ENCODE results near the gene CEBPZOS. TPM values are rescaled to one million over a fixed set of nuclear protein-coding genes. Genes with fewer than 3 reads are reported as not detected.
A peak's percentile ranks its signal among the peaks of the same experiment; 100 is the strongest.
"Not testable (repeated sequence)": the region's sequence is repeated elsewhere in the genome, so short reads cannot be mapped to it uniquely, and the experiment has no call there.

The CEBPZOS gene
- total RNA-seq, 1 experiment from 2014 or later = 1.5 TPM

- H3K18ac ChIP-seq (ENCODE audit: insufficient read length, low read depth, low read length) = no peak overlapping the region
- Mint-ChIP-seq H3K27ac (peak overlapping the region in 2 of 3 experiments; percentile 82 to 99; a peak in 4 of 7 replicates), H3K4me3 (no peak overlapping the region), H3K4me1 (peaks cover 61% of the 10 kb centered on the region in 2 experiments), H3K9me3 (peaks cover 32 to 37% of the 10 kb centered on the region in 2 experiments), H3K27me3 (ENCODE audit: low read depth) (no peaks in the 10 kb centered on the region), H3K36me3 (ENCODE audit: insufficient read depth in 1 of 3, low read depth in 3 of 3) (peaks cover 67 to 78% (median 74%) of the 10 kb centered on the region in 3 experiments)
- H3K79me2 ChIP-seq (ENCODE audit: insufficient read depth, low read length) = no peaks in the 10 kb centered on the region; the same call in 1 of the 2 replicates
- WGBS (ENCODE audit: extremely low coverage, insufficient read length, low lambda C conversion rate) = no CpG with 5 or more reads among the region's 2 CpGs
- no peak overlapping the region for H3K9ac ChIP-seq (ENCODE audit: extremely low read depth, insufficient read length, low read length)
- no peak overlapping the region for H4K5ac ChIP-seq (ENCODE audit: insufficient read length, low read depth, low read length)
- DNase-seq = no peak
- H3K27ac ChIP-seq (ENCODE audit: insufficient read length, low read depth, low read length) = no peak overlapping the region
- no peak overlapping the region for H2AFZ ChIP-seq (ENCODE audit: low read length)
- H2BK5ac ChIP-seq (ENCODE audit: insufficient read length, low read length) = no peak overlapping the region
- no peak overlapping the region for H2BK20ac ChIP-seq (ENCODE audit: low read depth, low read length, poor library complexity, severe bottlenecking)
- H3K56ac ChIP-seq (ENCODE audit: insufficient read length, low read depth, low read length) = no peak overlapping the region
- no peak overlapping the region for H2BK12ac ChIP-seq (ENCODE audit: insufficient read length, low read depth, low read length)
- no peak overlapping the region for H3K23ac ChIP-seq (ENCODE audit: insufficient read length, low read depth, low read length)
- TF ChIP-seq CTCF (conservative IDR thresholded peaks at IDR 0.05) = no peak
- no peaks in the 10 kb centered on the region for H3K79me1 ChIP-seq (ENCODE audit: insufficient read depth, low read depth, low read length, poor library complexity, severe bottlenecking)
- H2BK15ac ChIP-seq (ENCODE audit: low read depth, low read length) = no peak overlapping the region
- no peak overlapping the region for H3T11ph ChIP-seq (ENCODE audit: low read length)
- no peak overlapping the region for H3K14ac ChIP-seq (ENCODE audit: insufficient read depth, low read length)
- H3K4me2 ChIP-seq (ENCODE audit: insufficient read depth, insufficient read length, low read length) = no peak overlapping the region
- H3K27me3 ChIP-seq (ENCODE audit: insufficient read depth, low read length) = no peaks in the 10 kb centered on the region
- H2BK120ac ChIP-seq (ENCODE audit: low read depth, low read length, poor library complexity, severe bottlenecking) = no peak overlapping the region
- H4K91ac ChIP-seq (ENCODE audit: insufficient read length, low read depth, low read length) = no peak overlapping the region
- H3K4me1 ChIP-seq (ENCODE audit: insufficient read depth, low read length) = peaks cover 2% of the 10 kb centered on the region; the same call in 1 of the 2 replicates
- no peaks in the 10 kb centered on the region for H4K20me1 ChIP-seq (ENCODE audit: control insufficient read depth, insufficient read depth, insufficient read length)
- no peak overlapping the region for H2AK5ac ChIP-seq (ENCODE audit: insufficient read length, low read length)
- H4K8ac ChIP-seq (replicated peaks; ENCODE audit: insufficient read length, low read depth, low read length) = no peak overlapping the region
- H3K9me3 ChIP-seq (ENCODE audit: control insufficient read depth, low read depth, low read length) = peaks cover 6% of the 10 kb centered on the region
- H3K4ac ChIP-seq (ENCODE audit: low read depth, low read length) = no peak overlapping the region
- H3K23me2 ChIP-seq (ENCODE audit: insufficient read length, low read depth, low read length, poor library complexity, severe bottlenecking) = no peaks in the 10 kb centered on the region
Observed at GRCh38 chr2:37203708-37204107, 7.4 kb downstream of the CEBPZOS start.

GRCh38 chr2:37205071-37205661 lies 8.9 kb downstream of the CEBPZOS start:
- H2BK120ac ChIP-seq (ENCODE audit: low read depth, low read length, poor library complexity, severe bottlenecking); H2AK5ac ChIP-seq (ENCODE audit: insufficient read length, low read length); H3K56ac ChIP-seq (ENCODE audit: insufficient read length, low read depth, low read length); H3K14ac ChIP-seq (ENCODE audit: insufficient read depth, low read length); H3K27me3 ChIP-seq (ENCODE audit: insufficient read depth, low read length); H4K20me1 ChIP-seq (ENCODE audit: control insufficient read depth, insufficient read depth, insufficient read length); H4K91ac ChIP-seq (ENCODE audit: insufficient read length, low read depth, low read length); H3K23me2 ChIP-seq (ENCODE audit: insufficient read length, low read depth, low read length, poor library complexity, severe bottlenecking); H3K9ac ChIP-seq (ENCODE audit: extremely low read depth, insufficient read length, low read length); H2BK15ac ChIP-seq (ENCODE audit: low read depth, low read length); H3K4me2 ChIP-seq (ENCODE audit: insufficient read depth, insufficient read length, low read length); H3T11ph ChIP-seq (ENCODE audit: low read length); H3K79me2 ChIP-seq (ENCODE audit: insufficient read depth, low read length); H4K5ac ChIP-seq (ENCODE audit: insufficient read length, low read depth, low read length); H2BK5ac ChIP-seq (ENCODE audit: insufficient read length, low read length); H3K23ac ChIP-seq (ENCODE audit: insufficient read length, low read depth, low read length); H2BK12ac ChIP-seq (ENCODE audit: insufficient read length, low read depth, low read length); H3K4me1 ChIP-seq (ENCODE audit: insufficient read depth, low read length); H3K4ac ChIP-seq (ENCODE audit: low read depth, low read length); H3K18ac ChIP-seq (ENCODE audit: insufficient read length, low read depth, low read length); H2AFZ ChIP-seq (ENCODE audit: low read length); H4K8ac ChIP-seq (replicated peaks; ENCODE audit: insufficient read length, low read depth, low read length); H3K79me1 ChIP-seq (ENCODE audit: insufficient read depth, low read depth, low read length, poor library complexity, severe bottlenecking); H3K27me3 Mint-ChIP-seq (ENCODE audit: low read depth); H2BK20ac ChIP-seq (ENCODE audit: low read depth, low read length, poor library complexity, severe bottlenecking): not testable (repeated sequence)
- peaks cover 15% of the 10 kb centered on the region for H3K9me3 ChIP-seq (ENCODE audit: control insufficient read depth, low read depth, low read length)
- Mint-ChIP-seq H3K36me3 (ENCODE audit: insufficient read depth in 1 of 3, low read depth in 3 of 3) (peaks cover 81 to 91% (median 88%) of the 10 kb centered on the region in 3 experiments), H3K4me3 (peak overlapping the region; percentile 30 to 63), H3K27ac (peak overlapping the region; percentile 72 to 99 (median 98)), H3K9me3 (peaks cover 42 to 52% of the 10 kb centered on the region in 2 experiments), H3K4me1 (peaks cover 62 to 64% of the 10 kb centered on the region in 2 experiments)
- no CpG with 5 or more reads among the region's 8 CpGs for WGBS (ENCODE audit: extremely low coverage, insufficient read length, low lambda C conversion rate)
- peak overlapping the region; percentile 87 for H3K27ac ChIP-seq (ENCODE audit: insufficient read length, low read depth, low read length)
- DNase-seq = peak; percentile 68
